B cell (primary cell): ENCODE results near the gene LRRC61. TPM values are rescaled to one million over a fixed set of nuclear protein-coding genes. Genes with fewer than 3 reads are reported as not detected.

Source experiments
- ATAC-seq: fragments of 200-7000 bp; cut with Tn5 transposase; one replicate; pipeline ENCODE4 v1.10.0; 2021; ENCODE audit warnings: low read depth, mild to moderate bottlenecking, moderate number of reproducible peaks, moderate library complexity
- CTCF ChIA-PET: fragments of 350-600 bp; sonication (Branson Sonifier 250); formaldehyde crosslinking; loops from one replicate; lab custom pipeline; 2021; ENCODE audit warnings: antibody characterized with exemption, inconsistent platforms; lab: Charles Lee
- POLR2A ChIA-PET: fragments of 350-600 bp; sonication (Branson Sonifier 250); formaldehyde crosslinking; loops from one replicate; lab custom pipeline; 2021; ENCODE audit warnings: antibody characterized with exemption; lab: Charles Lee
- DNase-seq: peaks from one replicate; pipeline ENCODE4 v3.0.0; 2013
- H2AFZ ChIP-seq: 2 replicates; pipeline ENCODE4 v1.6.1; 2012; ENCODE audit warnings: mild to moderate bottlenecking, low read depth, low read length; ENCODE audit not compliant: insufficient read depth, poor library complexity, severe bottlenecking
- H3K27ac ChIP-seq, 2 donors: 1 replicate in 1 of 2; 2 replicates in 1 of 2; pipeline ENCODE4 v1.5.1; 2012 to 2013; ENCODE audit warnings: low read length in 2 of 2, mild to moderate bottlenecking in 2 of 2, moderate library complexity in 1 of 2
- H3K27me3 ChIP-seq, 4 experiments: fragments of 200-600 bp in 1 of 4; sonication (generic) in 1 of 4; replicated peaks in 1 of 4; 1 replicate in 2 of 4; 2 replicates in 2 of 4; pipeline versions ENCODE4 v1.6.1 to v1.7.0; 2013 to 2016; ENCODE audit warnings: low read length in 3 of 4, mild to moderate bottlenecking in 2 of 4, mixed read lengths in 1 of 4, moderate library complexity in 1 of 4; ENCODE audit not compliant: insufficient read depth in 4 of 4, control insufficient read depth in 3 of 4; ENCODE audit errors: control extremely low read depth in 1 of 4
- H3K36me3 ChIP-seq, 2 experiments: replicated peaks in 1 of 2; 1 replicate in 1 of 2; 2 replicates in 1 of 2; pipeline versions ENCODE4 v1.6.1 to v1.7.1; 2013; ENCODE audit warnings: low read length in 1 of 2; ENCODE audit not compliant: insufficient read depth in 2 of 2, control insufficient read depth in 1 of 2; ENCODE audit errors: control extremely low read depth in 1 of 2, extremely low read depth in 1 of 2
- H3K4me1 ChIP-seq, 2 donors: fragments of 200-600 bp in 1 of 2; sonication (generic) in 1 of 2; 1 replicate in 1 of 2; 2 replicates in 1 of 2; pipeline versions ENCODE4 v1.5.1 to v1.6.1; 2013 to 2017; ENCODE audit warnings: low read length in 2 of 2; ENCODE audit not compliant: control insufficient read depth in 2 of 2, insufficient read depth in 2 of 2
- H3K4me2 ChIP-seq: replicated peaks from 2 replicates; pipeline ENCODE3; 2012; ENCODE audit warnings: mild to moderate bottlenecking, low read depth, low read length; ENCODE audit not compliant: poor library complexity, severe bottlenecking
- H3K4me3 ChIP-seq, 5 experiments: fragments of 200-600 bp in 1 of 5; sonication (generic) in 1 of 5; 1 replicate in 3 of 5; 2 replicates in 2 of 5; pipeline versions ENCODE4 v1.5.1 to v1.7.0; 2011 to 2016; ENCODE audit warnings: low read length in 4 of 5, mild to moderate bottlenecking in 4 of 5, low read depth in 2 of 5, control low read depth in 1 of 5, moderate library complexity in 1 of 5; ENCODE audit not compliant: insufficient read depth in 1 of 5; ENCODE audit errors: control extremely low read depth in 1 of 5, extremely low read depth in 1 of 5
- H3K79me2 ChIP-seq: fragments of 200-600 bp; sonication (generic); one replicate; pipeline ENCODE4 v1.6.0; 2016; ENCODE audit warnings: low read length; ENCODE audit not compliant: control insufficient read depth, insufficient read depth
- H3K9ac ChIP-seq: fragments of 200-600 bp; sonication (generic); 2 replicates; pipeline ENCODE4 v1.6.1; 2017; ENCODE audit warnings: mild to moderate bottlenecking, low read length, moderate library complexity
- H3K9me3 ChIP-seq, 3 donors: one replicate each; pipeline versions ENCODE4 v1.6.1 to v1.7.1; 2013; ENCODE audit warnings: low read length in 2 of 3; ENCODE audit not compliant: control insufficient read depth in 2 of 3, insufficient read depth in 1 of 3; ENCODE audit errors: control extremely low read depth in 1 of 3
- H4K20me1 ChIP-seq: 2 replicates; pipeline ENCODE4 v1.6.0; 2012; ENCODE audit warnings: mild to moderate bottlenecking, low read length; ENCODE audit not compliant: insufficient read depth, control insufficient read depth, poor library complexity, severe bottlenecking
- H3K27ac Mint-ChIP-seq: one replicate; pipeline ENCODE4 v1.8.0; 2021; ENCODE audit warnings: mixed read lengths
- H3K27me3 Mint-ChIP-seq: one replicate; pipeline ENCODE4 v1.8.0; 2021; ENCODE audit warnings: mixed read lengths
- H3K4me1 Mint-ChIP-seq: one replicate; pipeline ENCODE4 v1.8.0; 2021; ENCODE audit warnings: mixed read lengths
- H3K4me3 Mint-ChIP-seq: one replicate; pipeline ENCODE4 v1.8.0; 2021; ENCODE audit warnings: mixed read lengths
- H3K9me3 Mint-ChIP-seq: one replicate; pipeline ENCODE4 v1.8.0; 2022; ENCODE audit warnings: mixed read lengths; ENCODE audit not compliant: insufficient read depth
- CTCF ChIP-seq: fragments of 200-600 bp; IDR thresholded peaks from one replicate; pipeline ENCODE4 v1.8.0; 2022; ENCODE audit warnings: antibody characterized with exemption, mild to moderate bottlenecking
- EZH2 ChIP-seq: IDR thresholded peaks from 2 replicates; pipeline ENCODE4 v1.6.1; 2012; ENCODE audit warnings: borderline replicate concordance, low read depth, mild to moderate bottlenecking, moderate library complexity, low read length; ENCODE audit not compliant: insufficient read depth, poor library complexity, severe bottlenecking
- WGBS: methylation state at CpG from one replicate; pipeline ENCODE4 v1.1.5; 2013; ENCODE audit warnings: missing lambda C conversion rate; ENCODE audit not compliant: insufficient coverage; 5-methylcytosine and 5-hydroxymethylcytosine counted together
- intact Hi-C: fragments of 100-400 bp; cut with micrococcal nuclease; formaldehyde crosslinking; loops from one replicate; pipeline ENCODE4 v1.10.0; 2022
- polyA plus RNA-seq: library from polyadenylated mRNA; depleted of rRNA; stranded (reverse); fragments of >200 nt; gene quantifications from 2 replicates; pipeline ENCODE4 v1.2.3, GENCODE V29; 2012
- total RNA-seq, 2 donors: library from RNA; stranded (reverse); fragments of 120-200 nt in 1 of 2; gene quantifications; 1 replicate in 1 of 2; 2 replicates in 1 of 2; pipeline versions ENCODE4 v1.2.3 to v1.2.4, GENCODE V29; 2013 to 2022

The LRRC61 gene
- total and polyA plus RNA-seq, 2 donors (not counting 1 experiment from before 2014, with no cell fraction given): 12.8 to 12.9 TPM

- H3K4me1 Mint-ChIP-seq: peaks cover 69% of the 10 kb centered on the region
- H3K4me3 Mint-ChIP-seq: peak overlapping the region; percentile 92
- H3K79me2 ChIP-seq: peaks cover 31% of the 10 kb centered on the region
Measured at GRCh38 chr7:150368884-150369747, 46.0 kb downstream of the LRRC61 start.

More at GRCh38 chr7:150368884-150369747, 46.0 kb downstream of the LRRC61 start:
- intact Hi-C loops: loop anchor here (1.0 to 10.0 kb wide), 4 partner anchors 9 to 690 kb away; partner anchors contain the start of genes ABCB8, ATG9B and SLC4A2
- Histone ChIP-seq H2AFZ (peak overlapping the region; percentile 76), H4K20me1 (peaks cover 26% of the 10 kb centered on the region), H3K9me3 (no peaks in the 10 kb centered on the region), H3K4me3 (peak overlapping the region; percentile 62 to 98 (median 82)), H3K9ac (peak overlapping the region; percentile 88), H3K27ac (peak overlapping the region; percentile 98 to 99), H3K36me3 (peaks cover 0 to 31% of the 10 kb centered on the region in 2 experiments), H3K27me3 (no peaks in the 10 kb centered on the region), H3K4me2 (peak overlapping the region; percentile 85), H3K4me1 (peaks cover 49 to 68% of the 10 kb centered on the region in 2 donors)
- WGBS: under 1% methylated on average over 55 of the region's 58 CpGs
- CTCF ChIA-PET: interaction anchor here (0.6 to 7.3 kb wide), 8 partner anchors 9 to 883 kb away, joined by 3 to 71 read pairs (median 4); a partner anchor contains a TSS
- TF ChIP-seq CTCF (no peak), EZH2 (no peak)
- POLR2A ChIA-PET: interaction anchor here (0.6 to 6.6 kb wide), 5 partner anchors 10 to 38 kb away, joined by 4 to 120 read pairs (median 4); partner anchors contain the start of gene ZNF775
- H3K9me3 Mint-ChIP-seq: no peaks in the 10 kb centered on the region
- DNase-seq (peak; percentile 87), ATAC-seq (peak; percentile 48)
- peak overlapping the region; percentile 98 for H3K27ac Mint-ChIP-seq
- H3K27me3 Mint-ChIP-seq: no peaks in the 10 kb centered on the region
